ENCODE data around the gene TUBG2.

The TUBG2 gene

DNA sequence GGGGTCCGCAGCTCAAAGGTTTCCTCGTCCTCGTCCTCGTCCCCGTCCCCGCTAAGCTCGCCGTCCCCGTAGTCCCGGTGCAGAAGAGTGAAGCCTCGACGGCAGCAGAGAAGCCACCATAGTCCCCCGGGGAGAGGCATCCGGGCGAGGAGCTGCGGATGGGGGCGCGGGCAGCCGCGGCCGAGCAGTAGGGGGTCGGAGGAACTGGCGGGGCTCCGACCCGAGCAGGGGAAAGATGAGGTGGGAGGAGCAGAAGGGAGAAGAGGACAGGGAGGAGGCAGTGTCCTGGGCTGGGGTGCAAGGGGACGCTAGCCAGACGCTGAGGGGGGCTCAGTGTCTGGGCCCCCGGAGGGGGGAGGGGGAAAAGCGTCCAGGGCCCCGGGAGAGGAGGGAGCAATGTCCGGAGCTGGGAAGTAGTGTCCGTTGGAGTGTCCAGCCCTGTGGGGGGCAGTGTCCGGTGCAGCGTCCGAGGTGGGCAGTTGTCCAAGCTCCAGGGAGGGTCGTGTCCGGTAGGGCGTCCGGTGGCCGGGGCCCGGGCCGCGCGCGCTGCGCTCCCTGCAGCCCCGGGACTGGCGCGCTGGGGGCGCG is 17.4 kb downstream of the TUBG2 start, which contains the start of gene PLEKHH3:
Gene PLEKHH3, minus strand, starts transcription at position 571 of the 588 bp plus-strand sequence. Its CDS starts 431 bp downstream, at position 140.
- peak; percentile 56 for DNase-seq (ENCODE audit: low read depth, low spot score)

DNA sequence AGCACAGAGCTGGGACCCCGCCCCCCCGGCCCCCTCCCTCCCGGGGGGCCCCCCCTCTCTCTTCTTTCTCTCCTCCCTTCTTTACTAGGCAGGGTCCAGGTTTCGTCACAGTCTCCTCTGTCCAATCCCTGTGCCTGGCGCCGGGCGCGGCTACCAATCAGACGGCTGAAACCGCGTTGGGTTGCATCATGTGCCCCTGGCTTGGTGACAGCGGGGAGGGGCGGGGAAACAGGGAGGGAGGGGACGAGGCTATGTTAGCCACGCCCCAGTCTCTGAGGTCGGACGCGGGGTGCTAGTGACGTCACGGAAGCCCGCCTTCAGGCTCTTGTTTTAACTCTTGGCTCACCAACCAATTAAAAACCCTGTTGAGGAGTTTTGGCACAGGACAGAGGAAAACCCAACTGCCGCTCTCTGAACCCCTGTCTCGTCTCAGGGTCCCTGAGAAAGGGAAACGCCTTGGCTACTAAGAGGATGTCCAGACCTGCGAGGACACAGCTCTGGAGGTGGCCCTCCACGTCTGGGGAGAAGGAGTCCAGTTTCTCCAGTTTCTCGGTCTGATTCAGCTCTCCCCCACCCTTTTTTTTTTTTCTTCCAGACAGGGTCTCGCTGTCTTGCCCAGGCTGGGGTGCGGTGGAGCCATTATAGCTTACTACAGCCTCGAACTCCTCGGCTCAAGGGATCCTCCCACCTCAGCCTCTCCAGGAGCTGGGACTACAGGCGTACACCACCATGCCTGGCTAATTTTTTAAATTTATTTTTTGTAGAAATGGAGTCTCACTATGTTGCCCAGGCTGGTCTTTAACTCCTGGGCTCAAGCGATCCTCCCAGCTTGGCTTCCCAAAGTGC is 18.2 kb downstream of the TUBG2 start:
- DNase-seq (ENCODE audit: low read depth, low spot score): peak; percentile 99

GRCh38 chr17:42677921-42678781 is 19.1 kb downstream of the TUBG2 start:
- peak; percentile 96 for DNase-seq (ENCODE audit: low read depth, low spot score)

GRCh38 chr17:42678951-42679491 is 19.9 kb downstream of the TUBG2 start:
- peak; percentile 49 for DNase-seq (ENCODE audit: low read depth, low spot score)

GRCh38 chr17:42679492-42680330 is 20.6 kb downstream of the TUBG2 start:
- DNase-seq (ENCODE audit: low read depth, low spot score): peak; percentile 94

DNA sequence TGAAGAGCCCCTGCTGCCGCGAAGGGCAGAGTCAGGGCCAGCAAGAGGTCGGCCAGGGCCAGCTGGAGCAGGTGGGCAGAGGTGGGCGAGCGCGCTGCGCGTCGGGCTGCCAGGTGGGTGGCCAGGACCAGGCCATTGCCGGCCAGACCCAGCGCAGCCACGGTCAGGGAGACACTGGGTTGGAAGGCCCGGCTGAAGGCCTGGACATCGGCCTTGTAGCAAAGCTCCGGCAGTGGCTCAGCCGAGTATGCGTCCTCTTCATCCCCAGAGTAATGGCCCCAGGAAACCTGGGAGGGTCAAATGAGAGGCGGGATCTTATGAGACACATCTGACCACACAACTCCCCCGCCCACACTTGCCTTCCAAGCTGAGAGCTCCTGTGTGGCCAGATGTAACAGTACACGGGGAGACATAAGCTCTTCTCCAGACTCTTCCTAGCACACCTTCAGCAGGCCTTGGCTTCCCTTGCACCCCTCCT is 21.3 kb downstream of the TUBG2 start:
- peak; percentile 34 for DNase-seq (ENCODE audit: low read depth, low spot score)

DNA sequence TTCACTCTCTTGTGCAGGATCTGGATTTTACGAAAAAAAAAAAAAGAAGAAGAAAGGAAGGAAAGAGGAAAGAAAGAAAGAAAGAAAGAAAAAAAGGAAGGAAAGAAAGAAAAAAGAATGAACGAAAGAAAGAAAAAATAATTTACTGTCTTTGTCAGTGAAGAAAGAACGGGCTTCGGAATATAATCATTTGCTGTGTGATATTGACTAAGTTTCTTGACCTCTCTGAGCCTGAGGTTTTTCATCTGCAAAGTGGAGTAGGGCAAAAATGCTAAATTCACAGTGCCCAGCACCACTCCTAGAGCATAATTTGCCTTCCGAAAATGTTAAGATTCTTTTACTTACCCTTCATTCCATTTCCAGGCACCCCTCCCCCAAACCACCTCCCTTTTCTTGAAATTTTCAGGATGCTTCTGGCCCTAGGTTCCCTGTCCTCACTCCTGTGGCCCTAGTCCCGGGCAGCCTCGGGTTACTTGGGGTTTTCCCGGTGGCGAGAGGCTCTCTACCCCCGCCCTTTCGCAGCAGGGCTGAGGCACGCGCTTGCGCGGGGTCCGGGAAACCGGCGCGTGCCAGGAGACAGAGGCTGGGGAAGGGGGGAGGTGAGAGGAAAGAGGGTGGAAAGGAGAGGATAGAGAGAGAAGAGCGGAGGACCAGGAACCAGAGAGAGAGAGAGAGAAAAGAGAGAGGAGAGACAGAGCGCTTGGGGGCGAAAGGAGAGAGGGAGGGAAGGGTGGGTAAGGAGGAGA is 23.1 kb downstream of the TUBG2 start, which contains the start of gene CNTNAP1:
Gene CNTNAP1, plus strand, starts transcription at position 556 of the 746 bp plus-strand sequence. CDS start 299 bp downstream, outside the sequence.
- peak; percentile 70 for DNase-seq (ENCODE audit: low read depth, low spot score)

DNA sequence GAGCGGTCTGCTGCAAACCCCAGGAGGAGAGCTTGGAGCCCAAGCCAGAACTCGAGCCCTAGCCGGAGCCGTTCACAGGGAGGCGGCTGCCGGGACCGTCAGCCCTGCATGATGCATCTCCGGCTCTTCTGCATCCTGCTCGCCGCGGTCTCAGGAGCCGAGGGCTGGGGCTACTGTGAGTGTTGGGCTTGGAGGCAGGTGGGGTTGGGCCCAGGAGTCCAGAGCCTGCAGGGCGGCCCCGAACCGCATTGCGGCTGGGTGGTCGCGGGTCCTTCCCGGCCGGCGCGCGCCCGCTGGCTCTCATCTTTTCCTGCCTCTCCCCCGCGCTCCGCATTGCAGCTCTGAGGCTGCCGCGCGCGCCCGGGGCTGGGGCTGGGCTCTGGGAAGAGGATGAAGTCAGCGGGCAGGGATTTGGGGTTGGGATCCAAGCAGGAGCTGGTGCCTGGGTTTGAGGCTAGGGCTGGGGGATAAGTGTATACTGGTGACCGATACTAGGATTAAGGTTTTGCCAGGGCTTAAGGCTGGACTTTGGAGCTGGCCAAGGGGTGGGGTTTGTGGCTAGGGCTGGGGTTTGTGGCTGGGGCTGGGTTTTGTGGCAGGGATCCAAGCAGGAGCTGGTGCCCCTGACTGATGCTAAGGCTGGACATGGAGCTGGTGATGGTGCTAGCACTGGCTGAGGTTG is 23.8 kb downstream of the TUBG2 start:
- DNase-seq (ENCODE audit: low read depth, low spot score): peak; percentile 74

DNA sequence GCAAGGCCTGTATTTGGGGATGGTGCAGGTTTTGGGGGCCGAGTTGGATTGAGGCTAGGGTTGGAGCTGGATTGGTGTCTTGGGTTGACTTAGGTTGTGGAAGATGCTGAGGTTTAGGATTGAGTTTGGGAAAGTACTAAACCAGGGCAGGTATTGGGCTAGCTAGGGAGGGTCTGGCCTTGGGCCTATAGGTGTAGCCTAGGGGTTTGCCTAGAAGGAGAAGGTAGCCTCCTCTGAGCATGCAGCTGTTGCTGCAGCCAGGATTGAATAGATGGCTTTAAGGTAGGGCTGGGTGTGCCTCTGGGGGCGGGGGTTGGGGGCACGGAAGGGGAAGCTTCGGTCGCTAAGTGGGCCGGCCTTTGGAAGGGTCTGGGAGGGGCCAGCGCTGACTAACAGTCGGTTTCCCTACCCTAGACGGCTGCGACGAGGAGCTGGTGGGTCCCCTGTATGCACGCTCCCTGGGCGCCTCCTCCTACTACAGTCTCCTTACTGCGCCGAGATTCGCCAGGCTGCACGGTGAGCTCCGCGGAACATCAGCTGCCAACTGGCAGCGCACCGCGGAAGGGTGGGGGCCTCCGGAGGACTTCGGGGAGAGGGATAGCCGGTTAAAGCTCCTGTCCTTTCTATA is 24.4 kb downstream of the TUBG2 start:
- no peak for DNase-seq (ENCODE audit: low read depth, low spot score)

- no peak for DNase-seq (ENCODE audit: low read depth, low spot score)
Measured at GRCh38 chr17:42684929-42685556, 26.0 kb downstream of the TUBG2 start.

DNA sequence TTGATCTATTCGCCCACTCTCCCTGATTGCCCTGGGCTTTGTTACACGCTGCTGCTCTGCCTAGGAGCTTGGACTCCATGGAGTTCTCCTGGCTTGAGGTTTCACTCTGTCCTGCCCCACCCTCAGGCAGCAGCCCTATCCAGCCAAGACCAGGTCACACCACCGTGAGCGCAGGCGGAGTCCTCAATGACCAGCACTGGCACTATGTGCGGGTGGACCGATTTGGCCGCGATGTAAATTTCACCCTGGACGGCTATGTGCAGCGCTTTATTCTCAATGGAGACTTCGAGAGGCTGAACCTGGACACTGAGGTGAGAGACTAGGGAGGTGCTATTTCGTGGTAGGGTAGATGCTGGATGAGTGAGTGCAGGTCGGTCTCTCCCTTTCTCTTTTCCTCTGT is 26.7 kb downstream of the TUBG2 start:
- no peak for DNase-seq (ENCODE audit: low read depth, low spot score)

DNA sequence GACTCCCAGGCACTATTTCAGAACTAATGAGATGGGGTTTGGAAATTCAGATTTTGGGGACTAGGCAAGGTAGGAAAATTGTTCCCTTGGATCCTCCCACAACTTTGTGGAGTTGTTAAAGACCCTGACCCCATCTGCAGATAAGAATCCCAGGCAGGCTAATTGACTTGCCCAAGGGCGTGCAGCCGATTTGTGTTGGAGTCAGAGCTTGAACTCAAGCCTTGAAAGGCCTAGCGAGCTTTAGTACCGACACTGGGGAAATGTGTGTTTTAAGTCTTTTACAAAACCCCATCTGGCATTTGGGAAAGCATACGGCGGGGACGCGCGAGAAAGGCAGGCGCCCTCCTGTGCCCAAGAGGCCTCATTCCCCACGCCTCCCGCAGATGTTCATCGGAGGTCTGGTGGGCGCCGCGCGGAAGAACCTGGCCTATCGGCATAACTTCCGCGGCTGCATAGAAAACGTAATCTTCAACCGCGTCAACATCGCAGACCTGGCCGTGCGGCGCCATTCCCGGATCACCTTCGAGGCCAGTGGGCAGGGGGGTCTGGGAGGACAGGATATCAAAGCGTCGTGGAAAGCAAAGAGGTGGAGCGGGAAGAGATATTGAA is 27.5 kb downstream of the TUBG2 start:
- peak; percentile 63 for DNase-seq (ENCODE audit: low read depth, low spot score)

- DNase-seq (ENCODE audit: low read depth, low spot score): peak; percentile 71
Measured at GRCh38 chr17:42687707-42688320, 28.7 kb downstream of the TUBG2 start.

DNA sequence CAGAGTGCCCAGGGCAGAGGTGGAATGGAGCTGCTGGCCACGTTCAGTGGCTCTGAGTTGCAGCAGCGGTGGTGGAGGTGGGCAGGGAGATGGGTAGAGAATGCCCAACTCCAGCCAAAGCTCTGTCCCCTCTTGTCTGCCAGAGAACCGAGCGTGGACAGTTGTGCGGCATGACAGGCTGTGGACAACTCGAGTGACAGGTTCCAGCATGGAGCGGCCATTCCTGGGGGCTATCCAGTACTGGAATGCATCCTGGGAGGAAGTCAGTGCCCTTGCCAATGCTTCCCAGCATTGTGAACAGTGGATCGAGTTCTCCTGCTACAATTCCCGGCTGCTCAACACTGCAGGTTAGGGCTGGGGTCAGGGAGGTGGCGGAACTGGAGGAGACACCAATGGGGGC is 31.5 kb downstream of the TUBG2 start:
- no peak for DNase-seq (ENCODE audit: low read depth, low spot score)

- no peak for DNase-seq (ENCODE audit: low read depth, low spot score)
Measured at GRCh38 chr17:42691021-42691545, 32.0 kb downstream of the TUBG2 start.

GRCh38 chr17:42692489-42692888 is 33.4 kb downstream of the TUBG2 start:
- no peak for DNase-seq (ENCODE audit: low read depth, low spot score)

- no peak for DNase-seq (ENCODE audit: low read depth, low spot score)
Measured at GRCh38 chr17:42694524-42694923, 35.4 kb downstream of the TUBG2 start.

Measured in ELF-1 (cell line).